ENCODE results near the gene HCFC1R1.

The HCFC1R1 gene

GRCh38 chr16:2975161-2975795 lies 48.5 kb downstream of the HCFC1R1 start:
- TF ChIP-seq CTCF (IDR thresholded peaks at IDR 0.05; ENCODE audit: low read depth, low read length) = no peak
- in situ Hi-C loops (cut with HindIII; ENCODE audit: low sequenced_read_pairs) = no loop called here
- DNase-seq (ENCODE audit: low read depth, low spot score) = no peak
- no peak overlapping the region for H3K4me3 ChIP-seq (ENCODE audit: low read depth, low read length)

- H3K4me3 ChIP-seq (ENCODE audit: low read depth, low read length) = no peak overlapping the region
- no peak for DNase-seq (ENCODE audit: low read depth, low spot score)
- no peak for TF ChIP-seq CTCF (IDR thresholded peaks at IDR 0.05; ENCODE audit: low read depth, low read length)
- in situ Hi-C loops (cut with HindIII; ENCODE audit: low sequenced_read_pairs) = no loop called here
Measured at GRCh38 chr16:2974319-2975056, 49.3 kb downstream of the HCFC1R1 start.

- no peak for TF ChIP-seq CTCF (IDR thresholded peaks at IDR 0.05; ENCODE audit: low read depth, low read length)
- no peak overlapping the region for H3K4me3 ChIP-seq (ENCODE audit: low read depth, low read length)
- no peak for DNase-seq (ENCODE audit: low read depth, low spot score)
- in situ Hi-C loops (cut with HindIII; ENCODE audit: low sequenced_read_pairs) = no loop called here
Measured at GRCh38 chr16:2973605-2974318, 50.0 kb downstream of the HCFC1R1 start.

GRCh38 chr16:2973093-2973492 lies 50.6 kb downstream of the HCFC1R1 start:
- no peak overlapping the region for H3K4me3 ChIP-seq (ENCODE audit: low read depth, low read length)
- in situ Hi-C loops (cut with HindIII; ENCODE audit: low sequenced_read_pairs) = no loop called here

More at GRCh38 chr16:2973093-2973492, 50.6 kb downstream of the HCFC1R1 start:
- no peak for DNase-seq (ENCODE audit: low read depth, low spot score)
- no peak for TF ChIP-seq CTCF (IDR thresholded peaks at IDR 0.05; ENCODE audit: low read depth, low read length)
